ENCODE measurements around the gene ACSL1. TPM values are rescaled to one million over a fixed set of nuclear protein-coding genes. Genes with fewer than 3 reads are reported as not detected.

ACSL1 gene
- total RNA-seq, 1 donor: 57.5 TPM

- Histone ChIP-seq H4K20me1 (ENCODE audit: insufficient read depth, low read length) (peaks cover 45% of the 10 kb centered on the region), H3K4me2 (ENCODE audit: insufficient read depth, low read length) (peak overlapping the region; percentile 21), H3K4me3 (ENCODE audit: insufficient read depth, low read length) (no peak overlapping the region), H3K9me3 (ENCODE audit: low read depth, low read length) (no peaks in the 10 kb centered on the region), H3K27ac (ENCODE audit: low read depth, low read length) (no peak overlapping the region), H3K27me3 (ENCODE audit: insufficient read depth, low read length) (no peaks in the 10 kb centered on the region), H3K36me3 (ENCODE audit: insufficient read depth, low read length) (no peaks in the 10 kb centered on the region), H3K79me2 (ENCODE audit: insufficient read depth, low read length) (peaks cover 46% of the 10 kb centered on the region), H3K4me1 (ENCODE audit: insufficient read depth, low read length) (peaks cover 29% of the 10 kb centered on the region), H2AFZ (ENCODE audit: low read length) (no peak overlapping the region)
- TF ChIP-seq, protein P1, sequence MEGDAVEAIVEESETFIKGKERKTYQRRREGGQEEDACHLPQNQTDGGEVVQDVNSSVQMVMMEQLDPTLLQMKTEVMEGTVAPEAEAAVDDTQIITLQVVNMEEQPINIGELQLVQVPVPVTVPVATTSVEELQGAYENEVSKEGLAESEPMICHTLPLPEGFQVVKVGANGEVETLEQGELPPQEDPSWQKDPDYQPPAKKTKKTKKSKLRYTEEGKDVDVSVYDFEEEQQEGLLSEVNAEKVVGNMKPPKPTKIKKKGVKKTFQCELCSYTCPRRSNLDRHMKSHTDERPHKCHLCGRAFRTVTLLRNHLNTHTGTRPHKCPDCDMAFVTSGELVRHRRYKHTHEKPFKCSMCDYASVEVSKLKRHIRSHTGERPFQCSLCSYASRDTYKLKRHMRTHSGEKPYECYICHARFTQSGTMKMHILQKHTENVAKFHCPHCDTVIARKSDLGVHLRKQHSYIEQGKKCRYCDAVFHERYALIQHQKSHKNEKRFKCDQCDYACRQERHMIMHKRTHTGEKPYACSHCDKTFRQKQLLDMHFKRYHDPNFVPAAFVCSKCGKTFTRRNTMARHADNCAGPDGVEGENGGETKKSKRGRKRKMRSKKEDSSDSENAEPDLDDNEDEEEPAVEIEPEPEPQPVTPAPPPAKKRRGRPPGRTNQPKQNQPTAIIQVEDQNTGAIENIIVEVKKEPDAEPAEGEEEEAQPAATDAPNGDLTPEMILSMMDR (IDR thresholded peaks at IDR 0.05; ENCODE audit: extremely low read depth, low read depth, low read length): no peak
- no peak for DNase-seq (ENCODE audit: insufficient read length, low spot score, missing footprints)
Measured at GRCh38 chr4:184808713-184809050, 17.1 kb downstream of the ACSL1 start.

GRCh38 chr4:184807797-184808712 lies 17.7 kb downstream of the ACSL1 start:
- Histone ChIP-seq H3K36me3 (ENCODE audit: insufficient read depth, low read length) (no peaks in the 10 kb centered on the region), H2AFZ (ENCODE audit: low read length) (no peak overlapping the region), H3K4me3 (ENCODE audit: insufficient read depth, low read length) (no peak overlapping the region), H3K27ac (ENCODE audit: low read depth, low read length) (no peak overlapping the region), H3K4me2 (ENCODE audit: insufficient read depth, low read length) (peak overlapping the region; percentile 21), H3K79me2 (ENCODE audit: insufficient read depth, low read length) (peaks cover 42% of the 10 kb centered on the region), H4K20me1 (ENCODE audit: insufficient read depth, low read length) (peaks cover 40% of the 10 kb centered on the region), H3K4me1 (ENCODE audit: insufficient read depth, low read length) (peaks cover 23% of the 10 kb centered on the region), H3K27me3 (ENCODE audit: insufficient read depth, low read length) (no peaks in the 10 kb centered on the region), H3K9me3 (ENCODE audit: low read depth, low read length) (no peaks in the 10 kb centered on the region)
- no peak for DNase-seq (ENCODE audit: insufficient read length, low spot score, missing footprints)
- TF ChIP-seq, protein P1 (IDR thresholded peaks at IDR 0.05; ENCODE audit: extremely low read depth, low read depth, low read length): no peak

- TF ChIP-seq, protein P1 (IDR thresholded peaks at IDR 0.05; ENCODE audit: extremely low read depth, low read depth, low read length): no peak
Measured at GRCh38 chr4:184807256-184807655, 18.5 kb downstream of the ACSL1 start.

DNA sequence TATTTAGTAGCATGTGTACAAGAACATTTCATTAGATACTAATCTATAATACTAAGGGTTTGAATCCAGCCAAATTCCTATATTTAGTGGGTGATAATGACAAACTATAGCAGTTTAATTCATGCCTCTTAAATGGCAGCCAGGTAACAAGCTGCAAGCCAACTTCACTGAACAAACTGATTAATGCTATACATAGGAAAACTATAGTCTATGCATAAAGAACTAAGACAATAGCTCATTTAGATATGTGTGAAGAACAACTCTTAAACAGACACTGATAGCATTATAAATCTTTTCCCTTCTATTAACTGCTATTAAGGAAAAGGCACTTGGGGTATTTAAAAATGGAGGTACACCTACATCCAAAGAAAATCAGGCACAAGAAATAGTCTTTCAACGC lies 19.1 kb downstream of the ACSL1 start:
- TF ChIP-seq, protein P1 (IDR thresholded peaks at IDR 0.05; ENCODE audit: extremely low read depth, low read depth, low read length): no peak
- Histone ChIP-seq H3K27me3 (ENCODE audit: insufficient read depth, low read length) (no peaks in the 10 kb centered on the region), H4K20me1 (ENCODE audit: insufficient read depth, low read length) (peaks cover 28% of the 10 kb centered on the region), H3K36me3 (ENCODE audit: insufficient read depth, low read length) (no peaks in the 10 kb centered on the region), H3K4me3 (ENCODE audit: insufficient read depth, low read length) (no peak overlapping the region), H3K4me1 (ENCODE audit: insufficient read depth, low read length) (peaks cover 22% of the 10 kb centered on the region), H3K9me3 (ENCODE audit: low read depth, low read length) (no peaks in the 10 kb centered on the region), H3K27ac (ENCODE audit: low read depth, low read length) (no peak overlapping the region), H3K79me2 (ENCODE audit: insufficient read depth, low read length) (peaks cover 41% of the 10 kb centered on the region), H3K4me2 (ENCODE audit: insufficient read depth, low read length) (no peak overlapping the region), H2AFZ (ENCODE audit: low read length) (no peak overlapping the region)
- no peak for DNase-seq (ENCODE audit: insufficient read length, low spot score, missing footprints)

More at GRCh38 chr4:184807256-184807655, 18.5 kb downstream of the ACSL1 start:
- Histone ChIP-seq H3K79me2 (ENCODE audit: insufficient read depth, low read length) (peaks cover 41% of the 10 kb centered on the region), H4K20me1 (ENCODE audit: insufficient read depth, low read length) (peaks cover 33% of the 10 kb centered on the region), H2AFZ (ENCODE audit: low read length) (no peak overlapping the region), H3K4me3 (ENCODE audit: insufficient read depth, low read length) (no peak overlapping the region), H3K4me2 (ENCODE audit: insufficient read depth, low read length) (no peak overlapping the region), H3K36me3 (ENCODE audit: insufficient read depth, low read length) (no peaks in the 10 kb centered on the region), H3K27ac (ENCODE audit: low read depth, low read length) (no peak overlapping the region), H3K27me3 (ENCODE audit: insufficient read depth, low read length) (no peaks in the 10 kb centered on the region), H3K9me3 (ENCODE audit: low read depth, low read length) (no peaks in the 10 kb centered on the region), H3K4me1 (ENCODE audit: insufficient read depth, low read length) (peaks cover 18% of the 10 kb centered on the region)
- DNase-seq (ENCODE audit: insufficient read length, low spot score, missing footprints): no peak
